GM21367 (cell line): ENCODE data around the gene SFXN3.
A peak's percentile ranks its signal among the peaks of the same experiment; 100 is the strongest.

Source experiments
- ATAC-seq: cut with Tn5 transposase; IDR thresholded peaks from one replicate; pipeline ENCODE4 v1.9.1; 2021; ENCODE audit not compliant: unreplicated experiment

SFXN3 gene

DNA sequence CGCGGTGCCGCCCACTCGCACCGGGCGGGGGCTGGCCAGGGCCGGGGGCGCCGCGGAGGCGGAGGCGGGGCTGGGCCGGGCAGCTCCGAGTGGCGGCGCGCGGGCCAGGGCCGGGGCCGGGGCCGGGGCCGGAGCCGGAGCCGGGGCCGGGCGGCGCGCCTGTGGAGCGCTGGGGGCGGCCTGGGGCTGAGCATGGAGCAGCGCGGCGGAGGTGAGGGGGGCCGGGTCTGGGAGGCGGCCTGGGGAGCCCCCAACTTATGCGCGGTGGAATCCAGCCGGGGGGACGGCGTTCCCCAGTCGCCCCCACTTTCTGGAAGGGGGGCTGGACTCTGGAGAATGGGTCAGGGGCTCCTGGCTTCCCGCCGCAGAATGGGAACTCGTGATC is 31.3 kb upstream of the SFXN3 start, which contains the start of gene LZTS2:
Gene LZTS2 (plus strand): TSS at position 67 of the 385 bp plus-strand sequence. CDS start 2,731 bp downstream, outside the sequence.
- ATAC-seq: no peak

DNA sequence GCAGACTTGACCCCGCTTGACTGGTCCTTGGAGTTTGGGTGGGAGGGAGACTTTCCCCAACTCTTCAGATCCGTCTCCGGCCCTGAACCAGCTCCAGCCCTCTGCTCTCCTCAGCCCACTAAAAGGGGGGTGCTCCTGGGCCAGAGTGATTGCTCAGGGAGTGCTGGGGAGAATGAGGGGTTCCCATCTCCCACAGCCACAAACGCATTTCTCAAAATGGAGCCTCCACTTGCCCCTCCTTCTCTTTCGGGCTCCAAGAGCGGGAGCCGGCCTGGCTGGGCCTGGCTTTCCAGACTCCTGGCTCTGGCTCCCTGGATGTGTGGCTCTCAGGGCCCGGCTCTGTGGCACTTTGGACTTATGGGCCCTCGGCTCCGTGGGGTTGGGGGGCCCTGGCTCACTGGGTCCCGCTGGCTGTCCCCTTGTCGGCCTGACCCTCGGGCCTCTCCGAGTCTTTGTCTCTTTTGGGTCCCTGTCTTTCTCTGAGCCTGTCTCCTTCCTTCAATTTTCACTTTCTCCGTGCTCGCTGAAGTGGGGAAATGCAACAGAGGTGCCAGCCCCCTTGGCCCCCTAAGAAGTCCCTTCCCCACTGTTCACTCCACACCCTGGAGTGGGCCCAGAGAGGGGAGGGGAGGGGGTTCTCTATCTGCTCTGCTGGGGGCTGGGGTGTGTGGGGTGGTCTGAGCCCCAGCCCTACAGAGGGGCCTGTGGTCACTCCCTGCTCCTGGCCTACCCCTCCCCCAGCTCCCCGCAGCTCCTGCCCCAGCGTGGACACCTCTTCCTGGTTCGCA is 30.7 kb upstream of the SFXN3 start:
- ATAC-seq: no peak

DNA sequence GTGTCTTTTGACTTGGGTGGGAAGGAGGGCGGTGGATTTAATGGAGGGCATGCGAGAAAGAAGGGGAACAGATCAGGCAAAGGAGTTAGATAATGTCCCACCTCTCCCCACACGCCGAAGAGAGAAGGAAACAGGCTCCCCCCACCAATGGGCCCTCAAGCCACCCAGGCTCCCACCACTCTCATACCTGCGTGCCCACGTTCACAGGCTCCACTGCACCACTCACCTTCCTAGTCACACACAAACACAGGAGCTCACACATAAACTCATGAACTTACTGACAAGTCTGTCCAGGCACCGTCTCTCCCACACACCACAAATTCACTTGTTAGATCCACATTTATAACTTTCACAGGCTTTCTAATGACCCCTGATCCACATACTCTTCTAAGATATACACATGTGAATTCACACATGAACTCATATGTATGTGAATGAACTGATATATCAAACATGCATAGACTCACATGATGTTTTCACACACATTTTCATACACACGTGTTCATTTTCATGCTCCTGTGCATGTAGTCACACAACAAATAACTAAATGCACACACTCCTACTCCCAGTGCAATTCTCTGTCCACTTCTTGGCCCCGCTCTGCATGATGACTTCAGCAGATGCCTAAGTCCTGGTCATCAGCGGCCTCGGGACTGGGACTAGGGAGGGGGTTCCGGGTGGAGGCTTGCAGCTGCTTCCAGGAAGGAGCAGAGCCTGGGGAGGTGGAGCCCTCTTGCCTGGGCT is 29.9 kb upstream of the SFXN3 start:
- no peak for ATAC-seq

DNA sequence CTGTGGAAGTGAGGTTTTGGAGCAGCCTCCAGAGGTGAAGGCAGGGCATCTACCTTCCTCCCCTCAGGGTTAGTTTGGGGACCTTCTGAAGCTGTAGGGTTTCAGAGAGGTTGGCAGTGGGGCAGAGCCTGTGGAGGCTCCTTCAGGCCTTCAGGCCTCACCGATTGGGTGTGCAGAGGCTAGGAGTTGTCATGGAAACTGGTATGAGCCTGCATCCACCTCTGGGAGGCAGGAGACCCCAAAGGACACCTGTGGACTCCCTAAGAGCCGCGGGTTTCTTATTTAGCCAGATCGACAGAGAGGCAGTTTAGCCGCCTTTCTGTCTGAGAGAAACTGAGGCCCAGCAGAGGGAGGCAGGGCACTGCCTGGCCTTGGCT is 29.4 kb upstream of the SFXN3 start:
- ATAC-seq: no peak

DNA sequence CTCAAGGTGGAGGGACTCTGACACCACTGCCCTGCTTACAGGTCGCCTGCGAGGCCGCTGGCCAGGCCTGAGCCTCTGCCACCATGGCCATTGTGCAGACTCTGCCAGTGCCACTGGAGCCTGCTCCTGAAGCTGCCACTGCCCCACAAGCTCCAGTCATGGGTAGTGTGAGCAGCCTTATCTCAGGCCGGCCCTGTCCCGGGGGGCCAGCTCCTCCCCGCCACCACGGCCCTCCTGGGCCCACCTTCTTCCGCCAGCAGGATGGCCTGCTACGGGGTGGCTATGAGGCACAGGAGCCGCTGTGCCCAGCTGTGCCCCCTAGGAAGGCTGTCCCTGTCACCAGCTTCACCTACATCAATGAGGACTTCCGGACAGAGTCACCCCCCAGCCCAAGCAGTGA is 28.6 kb upstream of the SFXN3 start:
- ATAC-seq: no peak

DNA sequence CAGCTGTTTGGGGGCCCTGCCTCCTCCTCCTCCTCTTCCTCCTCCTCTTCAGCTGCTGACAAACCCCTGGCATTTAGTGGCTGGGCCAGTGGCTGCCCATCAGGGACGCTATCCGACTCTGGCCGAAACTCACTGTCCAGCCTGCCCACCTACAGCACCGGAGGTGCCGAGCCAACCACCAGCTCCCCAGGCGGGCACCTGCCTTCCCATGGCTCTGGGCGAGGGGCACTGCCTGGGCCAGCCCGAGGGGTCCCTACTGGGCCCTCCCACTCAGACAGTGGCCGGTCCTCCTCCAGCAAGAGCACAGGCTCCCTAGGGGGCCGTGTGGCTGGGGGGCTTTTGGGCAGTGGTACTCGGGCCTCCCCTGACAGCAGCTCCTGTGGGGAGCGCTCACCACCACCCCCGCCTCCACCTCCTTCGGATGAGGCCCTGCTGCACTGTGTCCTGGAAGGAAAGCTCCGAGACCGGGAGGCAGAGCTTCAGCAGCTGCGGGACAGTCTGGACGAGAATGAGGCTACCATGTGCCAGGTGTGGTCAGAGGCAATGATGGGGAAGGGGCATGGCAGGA is 27.3 kb upstream of the SFXN3 start:
- no peak for ATAC-seq

DNA sequence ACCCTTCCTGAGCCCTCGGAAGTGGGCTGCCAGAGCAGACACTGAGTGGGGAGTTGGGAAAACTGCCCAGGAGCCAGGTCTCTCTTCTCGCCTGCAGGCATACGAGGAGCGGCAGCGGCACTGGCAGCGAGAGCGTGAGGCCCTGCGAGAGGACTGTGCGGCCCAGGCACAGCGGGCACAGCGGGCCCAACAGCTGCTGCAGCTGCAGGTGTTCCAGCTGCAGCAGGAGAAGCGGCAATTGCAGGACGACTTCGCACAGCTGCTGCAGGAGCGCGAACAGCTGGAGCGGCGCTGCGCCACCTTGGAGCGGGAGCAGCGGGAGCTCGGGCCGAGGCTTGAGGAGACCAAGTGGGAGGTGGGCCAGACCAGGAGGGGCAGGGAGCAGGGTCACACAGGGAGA is 25.7 kb upstream of the SFXN3 start:
- ATAC-seq: no peak

DNA sequence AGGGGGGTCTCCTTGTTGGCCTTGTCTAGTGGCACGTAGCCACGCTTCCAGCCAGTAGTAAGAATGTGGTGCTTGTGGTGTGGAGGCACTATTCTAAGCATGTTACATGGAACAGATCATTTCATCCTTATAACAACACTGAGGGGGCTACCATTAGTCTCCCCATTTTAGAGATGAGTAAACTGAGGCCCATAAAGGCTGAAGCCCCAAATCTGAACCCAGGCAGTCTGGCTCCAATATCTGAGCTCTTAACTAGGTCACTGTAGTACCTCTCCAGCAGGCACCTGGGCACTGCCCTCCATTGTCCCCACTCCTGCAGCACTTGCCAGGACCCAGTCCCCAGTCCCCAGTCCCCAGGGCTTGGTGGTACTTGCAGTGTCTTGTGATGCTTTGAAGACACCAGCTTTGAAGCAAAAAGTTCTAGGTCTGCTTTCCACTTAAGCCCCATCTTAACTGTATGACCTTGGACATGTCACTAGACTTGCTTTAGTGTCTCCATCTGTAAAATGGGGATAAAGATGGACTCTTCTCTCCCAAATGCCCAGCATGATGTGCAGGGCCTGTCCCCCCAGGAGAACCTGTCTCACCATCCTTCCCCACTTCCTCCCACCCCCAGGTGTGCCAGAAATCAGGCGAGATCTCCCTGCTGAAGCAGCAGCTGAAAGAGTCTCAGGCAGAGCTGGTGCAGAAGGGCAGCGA is 25.0 kb upstream of the SFXN3 start:
- no peak for ATAC-seq

DNA sequence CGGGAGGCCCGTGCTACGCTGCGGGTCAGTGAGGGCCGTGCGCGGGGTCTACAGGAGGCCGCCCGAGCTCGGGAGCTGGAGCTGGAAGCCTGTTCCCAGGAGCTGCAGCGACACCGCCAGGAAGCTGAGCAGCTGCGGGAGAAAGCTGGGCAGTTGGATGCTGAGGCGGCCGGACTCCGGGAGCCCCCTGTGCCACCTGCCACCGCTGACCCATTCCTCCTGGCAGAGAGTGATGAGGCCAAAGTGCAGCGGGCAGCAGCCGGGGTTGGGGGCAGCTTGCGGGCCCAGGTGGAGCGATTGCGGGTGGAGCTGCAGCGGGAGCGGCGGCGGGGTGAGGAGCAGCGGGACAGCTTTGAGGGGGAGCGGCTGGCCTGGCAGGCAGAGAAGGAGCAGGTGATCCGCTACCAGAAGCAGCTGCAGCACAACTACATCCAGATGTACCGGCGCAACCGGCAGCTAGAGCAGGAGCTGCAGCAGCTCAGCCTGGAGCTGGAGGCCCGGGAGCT is 24.4 kb upstream of the SFXN3 start:
- no peak for ATAC-seq

DNA sequence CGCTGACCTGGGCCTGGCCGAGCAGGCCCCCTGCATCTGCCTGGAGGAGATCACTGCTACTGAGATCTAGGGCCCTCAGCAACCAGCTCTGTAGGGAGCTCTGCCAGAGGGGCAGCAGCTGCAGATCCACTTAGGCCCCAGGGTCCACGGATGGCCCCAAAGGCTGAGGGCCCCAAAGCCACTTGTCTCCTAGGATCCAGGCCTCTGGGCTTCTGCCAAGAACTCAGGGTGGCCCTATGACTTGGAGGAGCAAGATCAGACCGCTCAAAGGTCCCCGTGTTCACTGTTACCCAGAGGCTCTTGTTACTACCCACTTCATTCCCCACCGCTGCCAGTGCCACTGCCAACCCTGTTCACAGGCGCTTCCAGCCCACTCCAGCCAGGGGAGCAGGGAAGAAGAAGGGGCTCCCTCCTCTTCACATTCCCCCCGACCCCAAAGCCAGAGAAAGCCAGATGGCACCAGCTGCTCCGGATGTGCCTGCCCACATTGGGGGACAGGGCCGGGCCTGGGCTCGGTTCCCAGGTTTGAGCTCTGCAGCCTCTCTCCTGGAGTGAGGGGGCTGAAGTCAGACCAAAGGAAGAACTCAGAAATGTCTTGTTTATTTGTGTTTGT is 23.8 kb upstream of the SFXN3 start:
- no peak for ATAC-seq

DNA sequence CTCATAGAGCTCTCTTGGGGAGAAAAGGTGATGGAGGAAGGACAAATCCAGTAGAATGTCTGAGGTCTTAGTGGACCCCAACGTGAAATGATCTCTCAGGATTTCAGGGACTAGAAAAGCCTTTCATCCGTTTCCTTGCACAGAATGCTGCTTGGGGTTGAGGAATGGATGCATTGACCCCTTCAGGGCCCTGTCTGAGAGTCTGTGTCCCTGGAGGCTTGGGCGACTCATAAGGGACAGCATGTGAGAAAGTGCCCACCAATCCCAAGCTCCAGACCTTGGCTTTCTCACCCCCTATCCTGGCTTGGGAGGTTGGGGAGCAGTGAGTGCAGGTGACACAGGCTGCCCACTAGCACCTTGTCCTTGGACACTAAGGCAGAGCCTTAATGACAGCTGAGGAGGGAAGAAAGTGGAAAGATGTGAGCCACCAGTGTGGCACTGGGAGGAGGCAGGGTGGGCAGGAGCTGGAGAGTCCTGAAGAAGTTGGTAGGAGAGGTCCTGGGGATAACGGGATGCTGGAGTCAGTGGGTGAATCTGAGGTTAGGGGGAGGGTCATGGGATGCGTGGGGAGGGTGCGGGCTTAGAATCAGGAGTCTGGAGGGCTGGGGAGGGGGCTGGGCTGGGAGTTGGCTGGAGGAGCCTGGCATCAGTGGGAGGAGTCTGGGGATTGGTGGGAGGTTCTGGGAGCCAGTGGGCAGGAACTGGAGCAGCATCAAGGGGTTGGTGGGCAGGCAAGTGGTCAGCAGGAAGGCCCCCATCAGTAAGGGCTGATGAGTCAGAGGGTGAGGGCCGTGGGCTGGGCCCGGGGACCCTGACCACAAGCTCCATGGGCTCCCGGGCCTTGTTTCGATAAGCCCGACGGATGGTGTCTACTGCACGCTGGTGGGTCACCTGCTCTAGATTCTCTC is 22.9 kb upstream of the SFXN3 start:
- ATAC-seq: no peak

DNA sequence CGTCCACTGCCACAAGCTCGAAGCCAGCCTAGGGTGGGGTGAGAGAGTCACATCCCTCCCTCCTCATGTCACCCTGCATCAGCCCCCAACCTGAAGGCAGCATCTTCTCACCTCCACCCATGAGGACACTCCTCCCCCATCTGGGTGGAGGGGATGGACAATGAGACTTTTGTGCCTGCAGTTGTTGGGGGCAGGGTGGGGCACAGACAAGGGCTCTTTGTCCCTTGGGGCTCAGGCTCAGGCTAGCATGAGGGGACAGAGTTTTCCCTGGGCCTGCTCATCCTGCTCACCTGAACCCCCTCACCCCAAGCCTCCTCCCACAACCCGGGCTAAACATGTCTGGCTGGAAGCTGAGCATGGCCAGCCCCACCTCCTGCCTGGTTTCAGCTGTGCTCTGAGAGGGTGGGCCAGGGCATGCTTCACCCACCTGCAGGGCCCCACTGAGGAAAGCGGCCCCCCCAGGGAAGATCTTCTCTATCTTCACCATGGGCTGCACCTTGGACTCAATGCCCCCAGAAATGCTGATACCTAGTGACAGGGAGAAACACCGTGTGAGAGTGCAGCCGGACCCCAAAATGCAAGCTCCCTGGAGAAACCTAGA is 22.1 kb upstream of the SFXN3 start:
- no peak for ATAC-seq

DNA sequence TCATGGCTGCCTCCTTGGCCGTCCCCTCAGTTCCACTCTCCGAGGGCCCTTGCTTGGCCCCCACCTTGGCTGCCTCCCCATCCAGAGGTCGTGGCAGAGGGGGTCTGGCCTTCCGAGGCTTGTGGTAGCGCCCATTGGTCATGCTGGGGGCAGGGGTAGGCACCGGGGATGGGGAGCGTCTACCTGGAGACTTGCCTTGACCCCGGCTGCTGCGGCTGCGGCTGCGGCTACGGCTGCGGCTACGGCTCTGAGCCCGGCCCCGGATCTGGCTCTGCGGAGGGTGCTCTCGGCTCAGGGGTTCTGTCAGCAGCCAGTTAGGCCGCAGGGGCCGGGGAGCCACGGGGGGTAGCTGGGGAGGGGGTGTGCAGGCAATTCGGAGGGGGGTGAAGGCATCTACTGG is 20.7 kb upstream of the SFXN3 start:
- no peak for ATAC-seq

DNA sequence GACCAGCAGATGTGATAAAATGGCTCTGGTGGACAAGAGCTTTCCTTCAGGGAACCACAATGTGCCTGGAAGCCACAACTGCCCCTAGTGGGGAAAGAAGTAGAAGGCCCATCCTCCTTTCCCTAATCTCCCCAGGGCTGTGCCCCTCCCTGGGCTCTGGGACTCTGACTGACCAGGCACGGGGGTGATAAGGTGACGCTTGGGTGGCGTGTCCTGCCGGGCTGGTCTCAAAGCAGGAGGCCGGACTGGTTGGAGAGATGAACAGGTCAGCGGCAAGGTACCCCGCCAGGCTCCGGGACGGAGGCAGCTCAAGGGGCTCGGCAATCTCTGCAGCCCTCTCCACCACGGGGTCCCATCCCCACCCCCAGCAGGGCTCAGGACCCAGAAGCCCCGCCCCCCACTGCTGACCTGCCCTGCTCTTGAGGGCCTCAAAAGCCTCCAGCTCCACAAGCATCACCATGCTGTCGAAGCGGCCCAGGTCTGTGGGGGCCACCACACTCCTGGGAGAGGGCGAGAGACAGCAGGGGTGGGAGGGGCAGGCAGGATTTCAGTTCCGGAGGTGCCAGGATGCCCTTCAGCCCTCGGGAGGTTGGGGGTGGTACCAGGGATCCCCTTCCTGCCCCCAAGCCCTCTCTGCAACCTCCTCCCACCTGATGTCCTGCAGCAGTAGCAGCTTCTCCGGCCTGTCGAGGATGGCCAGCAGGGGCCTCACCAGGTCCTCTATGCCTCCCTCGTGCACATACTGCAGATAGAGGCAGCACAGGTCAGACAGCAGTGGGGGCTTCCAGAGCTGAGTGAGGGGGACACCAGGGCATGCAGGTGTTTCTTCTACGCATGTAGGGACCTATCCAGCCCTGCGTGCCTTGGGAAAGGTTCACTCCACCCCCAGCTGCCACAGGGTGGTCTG is 19.3 kb upstream of the SFXN3 start:
- ATAC-seq: no peak

DNA sequence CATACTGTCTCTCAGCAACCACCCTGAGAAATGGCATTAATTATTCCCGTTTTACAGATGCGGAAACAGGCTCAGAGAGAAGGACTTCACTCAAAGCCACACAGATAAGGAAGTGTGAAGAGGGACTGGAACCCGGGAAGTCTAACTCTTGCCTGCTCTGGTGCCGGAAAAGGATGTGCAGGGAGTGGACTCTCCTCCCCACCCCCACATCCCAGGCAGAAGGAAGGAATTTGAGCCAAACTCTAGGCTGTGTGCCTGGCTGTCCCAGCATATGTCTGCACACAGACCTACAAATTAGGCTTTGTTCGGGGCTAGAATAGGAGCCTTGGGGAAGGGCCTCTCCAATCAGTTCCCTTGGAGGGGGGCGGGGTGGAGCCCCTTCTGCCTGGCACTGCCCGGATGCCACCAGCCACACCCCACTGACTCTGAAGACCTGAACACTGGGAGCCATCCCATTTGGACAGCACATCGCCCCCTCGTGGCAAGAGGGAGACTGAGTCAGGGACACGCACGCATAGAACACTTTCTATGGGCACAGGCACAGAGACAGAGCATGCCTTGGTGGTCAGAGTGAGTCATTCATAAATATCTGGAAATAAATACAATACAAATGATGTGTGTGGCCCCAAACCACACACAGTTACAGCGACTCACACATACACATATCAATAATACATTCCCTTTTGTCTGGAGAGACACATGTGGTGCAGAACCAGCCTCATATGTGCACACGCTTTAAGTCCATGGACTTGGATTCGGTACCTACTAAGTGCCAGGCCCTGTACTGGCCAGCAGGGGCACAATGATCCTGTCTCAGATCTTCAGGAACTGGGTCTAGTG is 18.3 kb upstream of the SFXN3 start:
- ATAC-seq: peak; percentile 76

DNA sequence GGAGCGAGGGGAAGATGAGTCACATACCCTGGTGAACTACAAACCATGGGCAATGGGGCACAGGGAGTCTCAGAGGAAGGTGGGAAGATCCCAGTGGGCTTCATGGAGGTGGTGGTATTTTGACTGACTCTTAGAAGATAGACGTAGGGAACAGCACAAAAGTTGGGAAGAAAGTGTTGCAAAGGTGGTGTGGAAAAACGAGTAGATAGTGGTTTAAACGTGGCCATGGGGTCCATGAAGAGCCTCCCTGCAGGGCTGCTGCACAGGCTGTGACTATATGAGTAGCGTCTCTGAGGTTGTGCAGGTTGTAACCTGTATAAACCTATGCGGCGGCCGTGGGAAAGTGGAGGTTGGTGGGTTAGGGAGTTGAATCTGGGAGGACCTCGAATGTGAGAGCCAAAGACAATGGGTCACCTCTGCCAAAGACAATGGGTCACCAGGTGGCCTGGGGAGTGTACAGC is 17.6 kb upstream of the SFXN3 start:
- no peak for ATAC-seq

DNA sequence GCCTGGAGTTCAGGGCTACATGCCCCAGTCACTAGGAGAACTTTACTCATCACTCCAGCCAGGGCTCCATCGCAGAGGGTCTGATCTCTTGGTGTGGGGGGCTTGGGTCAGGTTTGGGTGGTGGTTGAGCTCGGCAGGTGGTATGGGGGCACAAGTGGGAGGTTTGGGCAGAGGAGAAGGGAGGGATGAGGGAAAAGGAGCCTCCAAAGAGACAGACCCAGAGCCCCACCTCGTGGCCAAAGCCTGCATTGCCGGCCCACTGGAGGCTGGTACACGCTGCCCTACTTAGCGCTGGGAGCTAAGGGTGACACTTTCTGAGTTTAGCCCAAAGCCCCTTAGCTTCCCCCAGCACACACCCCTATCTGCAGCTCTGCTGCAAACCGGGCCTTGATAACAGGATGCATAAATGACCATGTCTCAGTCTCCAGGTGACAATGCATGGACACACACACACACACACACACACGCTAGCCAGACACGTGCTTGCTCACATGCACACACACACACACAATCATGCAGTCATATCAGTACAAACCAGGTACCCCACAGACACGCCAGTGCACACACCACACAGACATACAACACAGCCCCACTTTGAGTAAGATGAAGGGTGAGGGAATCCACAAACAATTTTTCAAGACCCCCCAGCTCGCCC is 16.7 kb upstream of the SFXN3 start:
- ATAC-seq: no peak
